A549 (cell line): ENCODE results near the gene FOXM1.

Source experiments
- BHLHE40 ChIP-seq: IDR thresholded peaks from 2 replicates; pipeline ENCODE4 v1.6.1; 2012; ENCODE audit warnings: low read depth, low read length, inconsistent platforms
- EP300 ChIP-seq, 2 experiments: fragments of >200 bp; sonication (Bioruptor Twin); formaldehyde crosslinking; IDR thresholded peaks; 2 replicates in 1 of 2; 3 replicates in 1 of 2; pipeline ENCODE4 v1.6.1; 2016 to 2017
- FOXS1 ChIP-seq: fragments of 250-450 bp; sonication (Bioruptor Pico); IDR thresholded peaks from 2 replicates; pipeline ENCODE4 v1.5.0; 2020; ENCODE audit warnings: mild to moderate bottlenecking, moderate library complexity
- RAD21 ChIP-seq, 2 experiments: fragments of >200 bp in 1 of 2; sonication (Bioruptor Twin) in 1 of 2; formaldehyde crosslinking in 1 of 2; IDR thresholded peaks in 1 of 2; conservative IDR thresholded peaks in 1 of 2; 2 replicates in 1 of 2; 3 replicates in 1 of 2; pipeline ENCODE4 v1.6.1; 2012 to 2018; ENCODE audit warnings: inconsistent platforms in 1 of 2
- RCOR1 ChIP-seq: fragments of 150-350 bp; IDR thresholded peaks from 2 replicates; pipeline ENCODE4 v1.6.1; 2014; ENCODE audit warnings: antibody characterized with exemption, low read length, low read depth
- TFCP2L1 ChIP-seq: fragments of 250-450 bp; sonication (Bioruptor Pico); IDR thresholded peaks from 2 replicates; pipeline ENCODE4 v1.5.0; 2021; ENCODE audit warnings: mild to moderate bottlenecking
- TF ChIP-seq, protein P1 (sequence below): fragments of >200 bp; sonication (Bioruptor Twin); formaldehyde crosslinking; IDR thresholded peaks from 3 replicates; pipeline ENCODE4 v1.5.1; 2016

DNA sequence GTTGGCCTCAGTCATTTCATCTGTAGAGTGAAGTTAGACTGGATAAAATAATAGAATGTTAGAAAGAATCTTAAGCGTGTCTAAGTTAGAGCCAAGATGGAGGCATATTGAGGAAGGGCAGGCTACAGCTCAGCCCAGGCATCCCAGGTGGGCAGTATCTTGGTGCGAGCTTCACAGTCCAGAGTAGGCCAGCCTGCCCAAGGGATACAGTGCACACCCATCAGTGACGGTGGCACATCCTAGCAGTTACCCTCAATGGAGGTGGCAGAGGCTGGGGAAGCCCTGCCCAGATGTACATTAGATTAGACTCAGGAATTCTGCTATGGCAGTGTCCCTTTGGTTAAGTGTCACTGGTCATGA, 35.2 kb upstream of the FOXM1 start:
- TF ChIP-seq, protein P1, sequence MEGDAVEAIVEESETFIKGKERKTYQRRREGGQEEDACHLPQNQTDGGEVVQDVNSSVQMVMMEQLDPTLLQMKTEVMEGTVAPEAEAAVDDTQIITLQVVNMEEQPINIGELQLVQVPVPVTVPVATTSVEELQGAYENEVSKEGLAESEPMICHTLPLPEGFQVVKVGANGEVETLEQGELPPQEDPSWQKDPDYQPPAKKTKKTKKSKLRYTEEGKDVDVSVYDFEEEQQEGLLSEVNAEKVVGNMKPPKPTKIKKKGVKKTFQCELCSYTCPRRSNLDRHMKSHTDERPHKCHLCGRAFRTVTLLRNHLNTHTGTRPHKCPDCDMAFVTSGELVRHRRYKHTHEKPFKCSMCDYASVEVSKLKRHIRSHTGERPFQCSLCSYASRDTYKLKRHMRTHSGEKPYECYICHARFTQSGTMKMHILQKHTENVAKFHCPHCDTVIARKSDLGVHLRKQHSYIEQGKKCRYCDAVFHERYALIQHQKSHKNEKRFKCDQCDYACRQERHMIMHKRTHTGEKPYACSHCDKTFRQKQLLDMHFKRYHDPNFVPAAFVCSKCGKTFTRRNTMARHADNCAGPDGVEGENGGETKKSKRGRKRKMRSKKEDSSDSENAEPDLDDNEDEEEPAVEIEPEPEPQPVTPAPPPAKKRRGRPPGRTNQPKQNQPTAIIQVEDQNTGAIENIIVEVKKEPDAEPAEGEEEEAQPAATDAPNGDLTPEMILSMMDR: no peak
- no peak for TF ChIP-seq RCOR1
- TF ChIP-seq EP300 (IDR thresholded peaks at IDR 0.05): no peak
- TF ChIP-seq FOXS1 (CRISPR knock-in tag): no peak
- TF ChIP-seq TFCP2L1 (CRISPR knock-in tag): no peak
- no peak for TF ChIP-seq RAD21 (conservative IDR thresholded peaks at IDR 0.05 in 1 of 2, IDR thresholded peaks at IDR 0.05 in 1 of 2)
- TF ChIP-seq BHLHE40: no peak
